ENCODE results near the gene EXOC5. TPM values are rescaled to one million over a fixed set of nuclear protein-coding genes. Genes with fewer than 3 reads are reported as not detected.

The EXOC5 gene
- total RNA-seq, 1 experiment from 2014 or later = 62.4 TPM

- Mint-ChIP-seq H3K9me3 (ENCODE audit: low read depth, unreplicated experiment) (no peaks in the 10 kb centered on the region), H3K27ac (ENCODE audit: unreplicated experiment) (no peak overlapping the region), H3K4me1 (ENCODE audit: low read depth, unreplicated experiment) (no peaks in the 10 kb centered on the region), H3K27me3 (ENCODE audit: unreplicated experiment) (no peaks in the 10 kb centered on the region), H3K36me3 (ENCODE audit: insufficient read depth, unreplicated experiment) (peaks cover 7% of the 10 kb centered on the region), H3K4me3 (ENCODE audit: low read depth, unreplicated experiment) (no peak overlapping the region)
- no peak for TF ChIP-seq CTCF (IDR thresholded peaks at IDR 0.05; ENCODE audit: unreplicated experiment)
- intact Hi-C loops (cut with micrococcal nuclease; ENCODE audit: unreplicated experiment) = no loop called here
- CTCF ChIA-PET = no interaction called here
- no TSS peak for BruUV-seq (replicated peaks)
- no peak for DNase-seq
Observed at GRCh38 chr14:57277062-57277461, 8.4 kb upstream of the EXOC5 start.

- Mint-ChIP-seq H3K4me1 (ENCODE audit: low read depth, unreplicated experiment) (peaks cover 14% of the 10 kb centered on the region), H3K4me3 (ENCODE audit: low read depth, unreplicated experiment) (no peak overlapping the region), H3K27ac (ENCODE audit: unreplicated experiment) (peak overlapping the region; percentile 22), H3K27me3 (ENCODE audit: unreplicated experiment) (no peaks in the 10 kb centered on the region), H3K36me3 (ENCODE audit: insufficient read depth, unreplicated experiment) (peaks cover 7% of the 10 kb centered on the region), H3K9me3 (ENCODE audit: low read depth, unreplicated experiment) (no peaks in the 10 kb centered on the region)
- intact Hi-C loops (cut with micrococcal nuclease; ENCODE audit: unreplicated experiment) = no loop called here
- CTCF ChIA-PET = no interaction called here
- TF ChIP-seq CTCF (IDR thresholded peaks at IDR 0.05; ENCODE audit: unreplicated experiment) = no peak
- no peak for DNase-seq
- BruUV-seq (replicated peaks) = no TSS peak
Observed at GRCh38 chr14:57275023-57275664, 6.4 kb upstream of the EXOC5 start.

GRCh38 chr14:57274551-57274950 is 5.8 kb upstream of the EXOC5 start:
- TF ChIP-seq CTCF (IDR thresholded peaks at IDR 0.05; ENCODE audit: unreplicated experiment) = no peak
- H3K36me3 Mint-ChIP-seq (ENCODE audit: insufficient read depth, unreplicated experiment) = peaks cover 12% of the 10 kb centered on the region
- no peak overlapping the region for H3K4me3 Mint-ChIP-seq (ENCODE audit: low read depth, unreplicated experiment)
- H3K4me1 Mint-ChIP-seq (ENCODE audit: low read depth, unreplicated experiment) = peaks cover 14% of the 10 kb centered on the region
- no peaks in the 10 kb centered on the region for H3K9me3 Mint-ChIP-seq (ENCODE audit: low read depth, unreplicated experiment)
- intact Hi-C loops (cut with micrococcal nuclease; ENCODE audit: unreplicated experiment) = no loop called here
- no peak overlapping the region for H3K27ac Mint-ChIP-seq (ENCODE audit: unreplicated experiment)
- H3K27me3 Mint-ChIP-seq (ENCODE audit: unreplicated experiment) = no peaks in the 10 kb centered on the region
- DNase-seq = no peak
- CTCF ChIA-PET = no interaction called here
- no TSS peak for BruUV-seq (replicated peaks)

GRCh38 chr14:57273236-57273635 is 4.5 kb upstream of the EXOC5 start:
- Mint-ChIP-seq H3K4me3 (ENCODE audit: low read depth, unreplicated experiment) (no peak overlapping the region), H3K36me3 (ENCODE audit: insufficient read depth, unreplicated experiment) (peaks cover 25% of the 10 kb centered on the region), H3K9me3 (ENCODE audit: low read depth, unreplicated experiment) (no peaks in the 10 kb centered on the region), H3K27ac (ENCODE audit: unreplicated experiment) (no peak overlapping the region), H3K27me3 (ENCODE audit: unreplicated experiment) (no peaks in the 10 kb centered on the region), H3K4me1 (ENCODE audit: low read depth, unreplicated experiment) (peaks cover 14% of the 10 kb centered on the region)
- TF ChIP-seq CTCF (IDR thresholded peaks at IDR 0.05; ENCODE audit: unreplicated experiment) = no peak
- no peak for DNase-seq
- BruUV-seq (replicated peaks) = no TSS peak
- CTCF ChIA-PET = no interaction called here
- intact Hi-C loops (cut with micrococcal nuclease; ENCODE audit: unreplicated experiment) = no loop called here
